Measurements from ENCODE around the gene GPR135. TPM values are rescaled to one million over a fixed set of nuclear protein-coding genes. Genes with fewer than 3 reads are reported as not detected.
"Not testable (repeated sequence)": the region's sequence is repeated elsewhere in the genome, so short reads cannot be mapped to it uniquely, and the experiment has no call there.

GPR135 gene
- total RNA-seq, 2 experiments from 2014 or later: 0.95 to 1.0 TPM

DNA sequence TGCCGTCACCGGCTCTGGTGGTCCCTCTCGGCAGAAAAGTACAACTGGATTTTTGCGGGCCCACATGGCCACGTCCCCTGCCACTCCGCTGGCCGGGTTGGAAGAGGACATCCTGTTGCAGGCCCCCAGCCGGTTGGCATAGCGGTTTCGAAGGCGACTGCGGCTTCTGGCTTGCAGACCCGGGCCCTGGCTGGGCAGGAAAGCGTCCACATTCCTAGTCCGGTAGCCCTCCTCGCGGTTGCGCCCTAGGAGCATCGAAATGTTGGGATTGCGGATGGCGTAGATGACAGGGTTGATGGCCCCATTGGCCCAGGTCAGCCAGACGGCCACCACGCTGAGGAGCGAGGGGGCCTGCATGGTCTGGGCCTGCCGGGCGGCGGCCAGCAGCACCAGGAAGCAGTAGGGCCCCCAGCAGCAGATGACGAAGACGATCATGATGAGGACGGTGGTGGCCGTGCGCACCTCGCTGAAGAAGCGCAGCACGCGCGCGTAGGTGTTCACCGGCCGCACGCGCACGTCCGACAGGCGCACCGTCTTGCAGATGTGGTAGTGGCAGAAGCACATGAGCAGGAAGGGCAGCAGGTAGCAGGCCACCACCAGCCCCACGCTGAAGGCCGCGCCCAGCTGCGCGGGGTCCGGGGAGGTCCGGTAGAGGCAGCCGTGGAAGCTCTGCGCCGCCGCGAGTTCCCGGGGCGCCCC lies 1.2 kb downstream of the GPR135 start:
- POLR2A ChIA-PET: interaction anchor here (1.4 to 2.2 kb wide), 4 partner anchors 11 to 20 kb away, joined by 4 to 15 read pairs (median 9); partner anchors contain the start of genes JKAMP and L3HYPDH
- H3K27me3 Mint-ChIP-seq: peaks cover 1% of the 10 kb centered on the region
- H3K4me1 Mint-ChIP-seq: peaks cover 12% of the 10 kb centered on the region
- DNase-seq: peak; percentile 30
- CTCF ChIA-PET: interaction anchor here (0.9 to 2.6 kb wide), 4 partner anchors 20 to 113 kb away, joined by 3 to 7 read pairs (median 3); partner anchors contain the start of genes CCDC175, JKAMP and L3HYPDH
- no peaks in the 10 kb centered on the region for H3K9me3 Mint-ChIP-seq
- H3K27ac Mint-ChIP-seq: peak overlapping the region; percentile 33
- H3K36me3 Mint-ChIP-seq (ENCODE audit: low read depth): no peaks in the 10 kb centered on the region
- peak overlapping the region; percentile 79 for H3K4me3 Mint-ChIP-seq

DNA sequence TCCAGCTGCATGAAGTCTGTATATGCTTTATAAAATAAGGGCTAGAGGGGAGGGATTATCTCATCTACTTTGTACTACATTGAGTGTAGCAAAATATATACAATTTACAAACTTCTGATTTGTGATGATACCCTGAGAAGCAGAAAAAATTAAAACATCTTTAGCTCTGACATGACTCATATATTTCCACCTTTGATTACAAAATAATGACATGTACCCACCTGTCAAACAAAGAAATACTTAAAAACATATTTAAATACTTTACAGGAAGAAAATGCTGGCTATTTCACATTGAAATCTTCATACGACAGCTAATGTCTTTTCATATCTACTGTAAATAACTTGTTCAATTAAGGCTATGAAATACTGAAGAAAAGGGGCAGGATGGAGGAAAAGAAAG lies 3.3 kb downstream of the GPR135 start:
- H3K27ac Mint-ChIP-seq: no peak overlapping the region
- H3K27me3 Mint-ChIP-seq: peaks cover 1% of the 10 kb centered on the region
- H3K4me1 Mint-ChIP-seq: peaks cover 12% of the 10 kb centered on the region
- H3K9me3 Mint-ChIP-seq: no peaks in the 10 kb centered on the region
- POLR2A ChIA-PET: interaction anchor here (1.9 kb wide), 1 partner anchor 22 kb away, joined by 9 read pairs; the partner anchor contains the start of genes JKAMP and L3HYPDH
- no peak for DNase-seq
- H3K36me3 Mint-ChIP-seq (ENCODE audit: low read depth): no peaks in the 10 kb centered on the region
- no peak overlapping the region for H3K4me3 Mint-ChIP-seq
- CTCF ChIA-PET: no interaction called here

DNA sequence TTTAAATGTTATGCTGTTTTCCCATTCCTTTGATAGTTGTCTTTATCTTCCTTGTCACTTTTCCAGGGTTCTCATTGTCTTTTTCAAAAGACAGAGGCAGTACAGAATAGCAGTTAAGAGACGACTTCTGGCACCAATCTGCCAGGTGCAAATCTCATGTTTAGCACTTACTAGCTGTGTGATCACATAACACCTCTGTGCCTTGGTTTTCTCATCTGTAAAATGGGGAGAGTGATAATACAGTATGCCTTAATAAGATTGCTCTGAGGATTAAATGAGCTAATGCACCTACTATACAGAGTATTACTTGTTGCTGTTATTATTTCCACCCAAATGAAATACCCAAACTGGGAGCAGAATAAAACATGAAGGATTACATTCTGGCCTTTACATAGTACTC lies 4.8 kb downstream of the GPR135 start:
- H3K4me1 Mint-ChIP-seq: peaks cover 9% of the 10 kb centered on the region
- ChIA-PET CTCF (no interaction called here), POLR2A (no interaction called here)
- H3K9me3 Mint-ChIP-seq: no peaks in the 10 kb centered on the region
- H3K36me3 Mint-ChIP-seq (ENCODE audit: low read depth): no peaks in the 10 kb centered on the region
- no peak overlapping the region for H3K27ac Mint-ChIP-seq
- H3K27me3 Mint-ChIP-seq: peaks cover 1% of the 10 kb centered on the region
- DNase-seq: no peak
- H3K4me3 Mint-ChIP-seq: no peak overlapping the region

DNA sequence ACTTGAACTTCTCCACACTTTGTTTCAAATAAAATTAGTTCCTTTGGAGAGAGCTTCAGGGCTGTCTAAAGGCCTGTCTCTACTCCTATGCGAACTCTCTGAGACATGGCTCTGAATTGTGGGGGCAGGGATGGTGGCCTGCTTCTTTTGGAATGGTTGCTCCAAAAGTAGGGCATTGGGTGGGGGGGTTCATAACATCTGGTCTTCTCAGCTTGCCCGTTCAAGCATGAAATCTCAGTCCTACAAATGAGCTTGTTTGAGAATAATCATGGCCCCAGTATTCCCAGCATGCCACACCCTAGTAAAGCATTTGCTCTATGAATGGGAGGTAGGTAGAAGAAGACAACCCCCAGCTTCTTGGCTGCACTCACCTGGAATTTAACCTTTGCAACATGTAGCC lies 6.7 kb downstream of the GPR135 start:
- Mint-ChIP-seq H3K27ac (no peak overlapping the region), H3K4me1 (peaks cover 2% of the 10 kb centered on the region), H3K36me3 (ENCODE audit: low read depth) (no peaks in the 10 kb centered on the region), H3K27me3 (no peaks in the 10 kb centered on the region), H3K4me3 (no peak overlapping the region), H3K9me3 (no peaks in the 10 kb centered on the region)
- DNase-seq: no peak
- CTCF ChIA-PET: interaction anchor here (1.4 kb wide), 1 partner anchor 119 kb away, joined by 3 read pairs; no protein-coding TSS in a partner anchor
- POLR2A ChIA-PET: interaction anchor here (0.9 to 1.3 kb wide), 2 partner anchors 18 to 26 kb away, joined by 3 read pairs; partner anchors contain the start of genes JKAMP and L3HYPDH

DNA sequence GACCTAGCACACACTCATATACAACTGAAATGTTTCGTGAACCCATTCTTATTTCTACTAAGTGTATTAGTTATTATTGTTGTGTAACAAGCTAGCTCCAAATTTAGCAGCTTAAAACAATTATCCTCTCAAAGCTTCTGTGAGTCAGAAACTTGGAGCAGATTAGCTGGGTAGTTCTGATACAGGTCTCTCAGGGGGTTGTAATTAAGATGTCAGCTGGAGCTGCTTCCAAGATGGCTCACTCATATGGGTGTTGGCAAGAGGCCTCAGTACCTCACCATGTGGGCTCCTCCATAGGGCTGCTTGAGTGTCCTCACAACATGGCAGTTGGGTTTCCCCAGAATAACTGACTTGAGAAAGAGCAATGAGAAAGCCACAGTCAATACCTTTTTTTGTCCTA lies 9.8 kb downstream of the GPR135 start:
- Mint-ChIP-seq H3K27ac (no peak overlapping the region), H3K4me1 (no peaks in the 10 kb centered on the region), H3K27me3 (no peaks in the 10 kb centered on the region), H3K9me3 (no peaks in the 10 kb centered on the region), H3K4me3 (no peak overlapping the region), H3K36me3 (ENCODE audit: low read depth) (no peaks in the 10 kb centered on the region)
- no peak for DNase-seq
- CTCF ChIA-PET: interaction anchor here (2.3 kb wide), 1 partner anchor 12 kb away, joined by 5 read pairs; no protein-coding TSS in a partner anchor
- POLR2A ChIA-PET: no interaction called here

DNA sequence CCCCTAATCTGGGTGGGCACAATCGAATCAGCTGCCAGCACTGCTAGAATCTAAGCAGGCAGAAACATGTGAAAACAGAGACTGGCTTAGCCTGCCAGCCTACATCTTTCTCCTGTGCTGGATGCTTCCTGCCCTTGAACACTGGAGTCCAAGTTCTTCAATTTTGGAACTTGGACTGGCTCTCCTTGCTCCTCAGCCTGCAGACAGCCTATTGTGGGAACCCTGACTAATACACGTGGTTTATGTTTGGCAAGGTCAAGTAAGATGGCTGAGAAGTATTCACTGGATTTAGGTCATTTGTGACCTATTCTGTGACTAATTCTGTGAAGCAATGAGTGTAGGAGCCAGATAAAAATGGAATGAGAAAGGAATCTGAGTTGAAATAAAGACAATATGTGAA lies 11.0 kb downstream of the GPR135 start:
- Mint-ChIP-seq H3K4me3 (no peak overlapping the region), H3K4me1 (no peaks in the 10 kb centered on the region), H3K27me3 (no peaks in the 10 kb centered on the region), H3K9me3 (no peaks in the 10 kb centered on the region), H3K36me3 (ENCODE audit: low read depth) (no peaks in the 10 kb centered on the region), H3K27ac (no peak overlapping the region)
- DNase-seq: no peak
- ChIA-PET CTCF (interaction anchor here (2.3 kb wide), 1 partner anchor 10 kb away, joined by 5 read pairs; no protein-coding TSS in a partner anchor), POLR2A (no interaction called here)

DNA sequence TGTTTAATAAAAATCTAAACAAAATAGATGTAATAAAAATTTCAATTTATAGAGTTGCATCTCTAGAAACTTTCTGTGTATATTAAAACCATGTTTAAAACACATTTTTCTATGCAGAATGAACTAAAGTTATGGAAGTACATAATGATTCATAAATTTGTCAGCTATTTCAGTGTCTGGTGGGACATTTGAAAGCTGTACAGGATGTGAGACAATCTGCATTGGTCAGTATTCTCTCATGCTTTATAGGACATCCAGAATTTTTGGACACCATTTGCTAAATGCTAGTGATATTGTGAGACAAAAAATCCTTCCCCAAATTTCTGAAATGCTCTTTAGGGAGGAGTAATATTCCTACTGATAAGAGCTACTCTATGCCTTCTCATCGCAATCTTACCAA lies 13.3 kb downstream of the GPR135 start:
- no peak overlapping the region for H3K27ac Mint-ChIP-seq
- CTCF ChIA-PET: interaction anchor here (1.2 kb wide), 1 partner anchor 323 kb away, joined by 3 read pairs; no protein-coding TSS in a partner anchor
- POLR2A ChIA-PET: no interaction called here
- H3K27me3 Mint-ChIP-seq: no peaks in the 10 kb centered on the region
- no peaks in the 10 kb centered on the region for H3K4me1 Mint-ChIP-seq
- DNase-seq: no peak
- H3K36me3 Mint-ChIP-seq (ENCODE audit: low read depth): no peaks in the 10 kb centered on the region
- no peaks in the 10 kb centered on the region for H3K9me3 Mint-ChIP-seq
- no peak overlapping the region for H3K4me3 Mint-ChIP-seq

DNA sequence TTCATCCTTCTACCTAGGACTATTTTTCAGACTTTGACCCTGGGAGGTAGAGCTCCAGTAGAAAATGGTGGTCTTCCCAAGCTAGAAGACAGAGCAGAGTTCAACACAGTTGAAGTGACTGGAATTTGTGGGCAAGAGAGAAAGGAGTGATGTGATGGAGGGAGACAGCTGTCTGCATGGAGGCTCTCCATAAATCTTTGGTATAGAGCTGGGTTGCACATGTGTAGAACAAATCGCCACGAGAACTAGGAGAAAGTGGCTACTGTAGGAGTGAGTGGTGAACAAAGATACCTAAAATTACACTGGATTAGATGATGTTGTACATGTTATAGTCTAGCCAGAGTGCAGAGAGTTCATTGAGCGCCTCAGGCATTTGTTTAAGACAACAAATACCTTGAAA lies 14.5 kb downstream of the GPR135 start:
- Mint-ChIP-seq H3K9me3 (no peaks in the 10 kb centered on the region), H3K36me3 (ENCODE audit: low read depth) (no peaks in the 10 kb centered on the region), H3K4me3 (no peak overlapping the region), H3K4me1 (no peaks in the 10 kb centered on the region), H3K27ac (no peak overlapping the region), H3K27me3 (no peaks in the 10 kb centered on the region)
- ChIA-PET POLR2A (no interaction called here), CTCF (no interaction called here)
- no peak for DNase-seq

DNA sequence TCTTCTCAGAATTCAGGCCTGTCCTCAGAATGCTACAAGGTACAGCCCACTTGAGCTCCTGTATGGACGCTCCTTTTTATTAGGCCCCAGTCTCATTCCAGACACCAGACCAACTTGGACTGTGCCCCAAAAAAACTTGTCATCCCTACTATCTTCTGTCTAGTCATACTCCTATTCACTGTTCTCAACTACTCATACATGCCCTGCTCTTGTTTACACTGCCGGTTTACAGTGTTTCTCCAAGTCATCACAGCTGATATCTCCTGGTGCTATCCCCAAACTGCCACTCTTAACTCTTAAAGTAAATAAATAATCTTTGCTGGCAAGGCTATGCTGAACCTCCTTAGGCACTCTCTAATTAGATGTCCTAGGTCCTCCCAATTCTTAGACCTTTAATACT lies 16.5 kb downstream of the GPR135 start:
- H3K27ac Mint-ChIP-seq; DNase-seq; POLR2A ChIA-PET; H3K36me3 Mint-ChIP-seq (ENCODE audit: low read depth); H3K9me3 Mint-ChIP-seq; CTCF ChIA-PET; H3K27me3 Mint-ChIP-seq; H3K4me3 Mint-ChIP-seq; H3K4me1 Mint-ChIP-seq: not testable (repeated sequence)

DNA sequence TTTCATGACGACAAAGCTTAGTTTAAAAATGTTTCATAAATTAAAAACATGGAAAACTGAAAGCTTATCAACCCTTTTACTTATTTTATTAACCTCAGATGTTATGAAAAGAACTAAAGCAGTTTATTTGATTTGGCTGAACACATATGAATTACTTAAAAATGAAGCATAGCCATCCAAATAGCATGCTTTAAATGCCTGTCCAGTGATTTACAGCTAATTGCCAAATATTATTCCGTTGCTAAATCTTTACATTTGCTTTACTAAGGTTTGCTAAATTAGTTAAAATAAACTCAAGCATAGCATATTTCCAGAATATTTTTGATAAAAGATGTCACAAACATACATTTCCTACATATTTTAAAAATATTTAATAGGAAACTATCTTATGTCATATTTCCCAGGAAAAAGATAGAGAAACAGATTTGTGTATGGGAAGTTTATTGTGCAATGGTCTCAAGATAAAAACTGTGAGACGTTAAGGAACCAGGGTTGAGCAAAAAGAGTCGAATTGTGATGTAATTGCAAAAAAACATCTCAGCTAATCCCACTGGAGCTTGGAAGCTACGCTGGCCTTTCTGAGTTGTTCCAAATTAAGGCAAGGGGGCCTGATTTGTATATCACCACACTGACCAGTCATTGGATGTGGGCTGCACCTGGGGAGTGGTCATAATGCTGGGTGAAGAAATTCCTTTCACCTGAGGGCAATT lies 25.8 kb downstream of the GPR135 start:
- Mint-ChIP-seq H3K27ac (no peak overlapping the region), H3K4me3 (no peak overlapping the region), H3K9me3 (no peaks in the 10 kb centered on the region), H3K27me3 (no peaks in the 10 kb centered on the region), H3K4me1 (no peaks in the 10 kb centered on the region), H3K36me3 (ENCODE audit: low read depth) (no peaks in the 10 kb centered on the region)
- ChIA-PET CTCF (interaction anchor here (0.9 to 1.5 kb wide), 2 partner anchors 10 to 137 kb away, joined by 3 read pairs; partner anchors contain the start of gene CCDC175), POLR2A (no interaction called here)
- DNase-seq: no peak

DNA sequence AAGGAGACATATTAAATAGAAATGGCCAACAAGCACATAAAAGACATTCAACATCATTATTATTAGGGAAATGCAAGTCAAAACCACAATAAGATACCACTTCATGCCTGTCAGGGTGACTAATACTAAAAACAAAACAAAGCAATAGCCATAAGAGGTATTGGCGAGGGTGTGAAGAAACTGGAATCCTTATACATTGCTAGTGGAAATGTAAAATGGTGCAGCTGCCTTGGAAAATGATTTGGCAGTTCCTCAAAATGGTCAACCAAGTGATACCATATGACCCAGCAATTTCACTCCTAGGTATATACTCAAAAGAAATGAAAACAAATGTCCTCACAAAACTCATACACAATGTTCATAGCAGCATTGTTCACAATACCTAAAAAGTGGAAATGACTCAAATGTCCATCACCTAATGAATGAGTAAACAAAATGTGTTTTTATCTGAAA lies 27.0 kb downstream of the GPR135 start:
- Mint-ChIP-seq H3K9me3 (no peaks in the 10 kb centered on the region), H3K36me3 (ENCODE audit: low read depth) (no peaks in the 10 kb centered on the region), H3K27me3 (no peaks in the 10 kb centered on the region), H3K27ac (no peak overlapping the region), H3K4me3 (no peak overlapping the region), H3K4me1 (no peaks in the 10 kb centered on the region)
- ChIA-PET POLR2A (no interaction called here), CTCF (no interaction called here)
- no peak for DNase-seq

DNA sequence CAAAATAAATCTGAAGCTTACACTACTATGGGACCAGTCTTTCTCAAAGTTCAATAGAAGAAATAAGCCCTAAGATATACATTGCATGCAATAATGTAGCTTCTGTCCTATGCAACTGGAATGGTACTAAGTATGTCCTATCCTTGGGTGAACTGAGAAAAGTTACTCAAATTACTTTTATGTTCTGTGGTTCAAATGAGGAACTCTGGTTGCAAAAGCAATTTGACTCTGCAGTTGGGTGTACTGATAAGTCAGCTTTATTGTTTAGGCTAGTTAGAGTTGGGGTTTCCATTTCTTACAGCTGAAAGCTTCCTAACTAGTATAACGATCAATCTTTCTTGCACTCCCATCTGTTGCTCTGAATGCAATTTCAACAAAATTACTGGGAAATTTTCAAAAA lies 29.2 kb downstream of the GPR135 start:
- H3K4me3 Mint-ChIP-seq: no peak overlapping the region
- H3K4me1 Mint-ChIP-seq: no peaks in the 10 kb centered on the region
- H3K27me3 Mint-ChIP-seq: no peaks in the 10 kb centered on the region
- CTCF ChIA-PET: interaction anchor here (1.0 kb wide), 1 partner anchor 8 kb away, joined by 3 read pairs; no protein-coding TSS in a partner anchor
- no peaks in the 10 kb centered on the region for H3K9me3 Mint-ChIP-seq
- POLR2A ChIA-PET: no interaction called here
- no peak for DNase-seq
- H3K27ac Mint-ChIP-seq: no peak overlapping the region
- H3K36me3 Mint-ChIP-seq (ENCODE audit: low read depth): no peaks in the 10 kb centered on the region

DNA sequence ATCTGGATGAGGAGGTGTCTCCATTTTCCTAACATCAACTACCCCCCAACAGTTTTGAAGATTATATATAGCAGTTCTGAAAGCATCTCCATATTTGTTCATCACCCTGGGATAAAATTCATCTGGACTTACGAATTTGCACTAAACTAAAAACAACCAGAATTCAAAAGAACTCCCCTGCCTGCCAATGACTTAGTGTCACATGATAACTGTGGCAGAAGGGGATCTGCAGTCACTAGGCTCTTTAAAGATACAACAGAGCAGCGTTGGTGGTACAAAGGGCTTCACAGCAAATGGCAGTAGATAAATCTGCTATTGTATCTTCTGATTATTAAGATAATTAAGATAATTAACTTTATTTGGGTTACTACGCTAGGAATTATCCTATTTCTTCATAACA lies 30.1 kb downstream of the GPR135 start:
- DNase-seq: no peak
- Mint-ChIP-seq H3K9me3 (no peaks in the 10 kb centered on the region), H3K36me3 (ENCODE audit: low read depth) (no peaks in the 10 kb centered on the region), H3K27me3 (no peaks in the 10 kb centered on the region), H3K4me1 (no peaks in the 10 kb centered on the region), H3K4me3 (no peak overlapping the region), H3K27ac (no peak overlapping the region)
- ChIA-PET CTCF (no interaction called here), POLR2A (no interaction called here)

All from activated CD4-positive, alpha-beta memory T cell treated with anti-CD3 and anti-CD28 coated beads, Interleukin-2, amount 10 ng/mL, durations not matched to agents 7 days and 5 days (primary cell).